GM18511 (cell line): ENCODE results near the gene AUP1.

Experiments used
- ATAC-seq: cut with Tn5 transposase; IDR thresholded peaks from one replicate; pipeline ENCODE4 v1.9.1; 2021; ENCODE audit warnings: mild to moderate bottlenecking, moderate library complexity; ENCODE audit not compliant: unreplicated experiment

Gene AUP1

DNA sequence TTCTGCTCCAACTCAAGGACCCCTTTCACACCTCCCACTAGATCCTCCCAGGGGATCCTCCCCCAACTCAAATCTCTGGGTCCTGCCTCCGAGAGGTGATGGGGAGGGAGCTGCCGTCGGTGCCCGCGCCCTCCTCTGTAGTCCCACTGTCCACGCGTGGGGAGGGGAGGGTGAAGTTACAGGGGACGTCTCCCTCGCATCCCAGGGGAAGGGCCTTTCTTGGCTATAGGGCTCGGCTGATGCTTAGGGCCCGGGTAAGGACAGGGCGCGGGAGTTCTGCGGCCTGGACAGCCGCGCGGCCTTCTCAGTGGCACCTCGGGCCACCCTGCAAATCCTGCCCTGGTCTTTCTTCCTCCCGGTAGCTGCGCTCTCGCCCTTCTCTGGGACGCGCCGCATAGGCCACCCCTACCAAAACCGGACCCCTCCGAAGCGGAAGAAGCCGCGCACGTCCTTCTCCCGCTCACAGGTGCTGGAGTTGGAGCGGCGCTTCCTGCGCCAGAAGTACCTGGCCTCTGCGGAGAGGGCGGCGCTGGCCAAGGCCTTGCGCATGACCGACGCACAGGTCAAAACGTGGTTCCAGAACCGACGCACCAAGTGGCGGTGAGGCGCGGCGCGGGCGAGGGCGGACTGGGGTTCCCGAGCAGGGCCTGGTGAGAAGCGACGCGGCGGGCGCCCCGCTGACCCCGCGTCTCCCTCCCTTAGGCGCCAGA, 14.1 kb downstream of the AUP1 start:
- ATAC-seq, result no peak

DNA sequence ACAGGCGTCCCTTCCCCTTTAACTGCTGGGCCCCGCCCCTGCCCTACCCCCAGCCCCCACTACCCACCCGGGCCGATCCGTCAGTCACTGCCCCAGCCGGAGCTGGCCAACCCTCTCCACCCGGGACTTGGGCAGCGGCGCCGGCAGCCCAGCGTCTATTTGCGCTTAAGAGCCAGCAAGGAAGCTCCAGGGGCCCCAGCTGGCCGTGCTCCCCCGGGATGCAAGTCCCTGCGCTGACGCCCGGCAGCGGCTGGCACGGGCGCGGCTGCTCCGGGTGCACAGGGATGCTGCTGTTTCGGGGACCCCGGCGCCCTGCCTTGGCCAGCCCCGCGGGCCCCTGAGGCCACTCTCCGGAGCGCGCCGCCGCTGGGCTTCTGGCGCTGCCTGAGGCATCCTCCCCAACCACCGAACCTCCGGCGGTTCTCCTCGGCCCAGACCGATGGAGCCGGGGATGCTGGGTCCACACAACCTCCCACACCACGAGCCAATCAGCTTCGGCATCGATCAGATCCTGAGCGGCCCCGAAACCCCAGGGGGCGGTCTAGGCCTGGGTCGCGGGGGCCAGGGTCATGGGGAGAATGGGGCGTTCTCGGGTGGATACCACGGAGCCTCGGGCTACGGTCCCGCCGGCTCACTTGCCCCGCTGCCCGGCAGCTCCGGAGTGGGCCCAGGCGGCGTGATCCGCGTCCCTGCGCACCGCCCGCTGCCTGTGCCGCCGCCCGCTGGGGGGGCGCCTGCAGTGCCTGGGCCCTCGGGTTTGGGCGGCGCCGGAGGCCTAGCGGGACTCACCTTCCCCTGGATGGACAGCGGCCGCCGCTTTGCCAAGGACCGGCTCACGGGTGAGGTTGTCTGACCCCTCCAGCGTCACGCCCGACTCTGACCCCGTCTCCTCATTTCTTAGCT, 14.9 kb downstream of the AUP1 start, which contains the start of gene TLX2:
Gene TLX2, plus strand, starts transcription at position 83 of the 903 bp plus-strand sequence. Its CDS starts 357 bp downstream, at position 440.
- no peak for ATAC-seq

DNA sequence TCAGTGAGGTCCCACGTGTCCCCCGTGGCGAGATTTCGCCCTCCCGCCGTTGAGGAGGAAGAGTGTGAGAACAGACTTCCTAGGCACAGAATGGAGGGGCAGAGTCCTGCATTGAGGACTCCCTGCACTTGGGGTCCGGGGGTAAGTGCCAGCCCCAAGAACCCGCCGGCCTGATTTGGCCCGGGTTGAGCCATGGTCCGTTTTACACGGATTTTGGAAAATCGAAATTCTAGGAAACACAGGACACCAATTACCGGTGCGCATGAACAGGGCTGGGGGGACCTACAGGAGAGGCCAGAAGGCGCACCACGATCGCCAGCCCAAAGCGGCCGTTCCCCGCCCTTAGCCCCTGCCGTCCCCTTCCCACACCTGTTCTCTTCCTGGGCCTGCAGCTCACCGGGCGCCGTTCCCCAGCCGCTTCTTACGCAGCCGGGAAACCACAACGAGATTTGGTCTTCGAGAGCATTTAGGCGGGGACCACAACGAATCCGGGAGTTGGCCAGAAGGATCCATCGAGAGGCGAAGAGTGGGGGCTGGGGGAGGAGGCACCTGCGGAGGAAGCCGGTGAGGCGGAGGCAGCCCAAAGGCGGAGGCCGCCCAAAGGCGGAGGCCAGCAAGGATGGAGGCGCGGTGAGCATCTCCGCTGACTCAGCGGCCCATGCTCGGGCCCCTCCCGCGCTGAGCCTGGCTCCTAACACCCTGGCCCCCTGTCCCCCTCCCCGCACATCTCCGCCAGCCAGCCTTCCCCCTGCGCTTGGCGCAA, 15.7 kb downstream of the AUP1 start:
- no peak for ATAC-seq

DNA sequence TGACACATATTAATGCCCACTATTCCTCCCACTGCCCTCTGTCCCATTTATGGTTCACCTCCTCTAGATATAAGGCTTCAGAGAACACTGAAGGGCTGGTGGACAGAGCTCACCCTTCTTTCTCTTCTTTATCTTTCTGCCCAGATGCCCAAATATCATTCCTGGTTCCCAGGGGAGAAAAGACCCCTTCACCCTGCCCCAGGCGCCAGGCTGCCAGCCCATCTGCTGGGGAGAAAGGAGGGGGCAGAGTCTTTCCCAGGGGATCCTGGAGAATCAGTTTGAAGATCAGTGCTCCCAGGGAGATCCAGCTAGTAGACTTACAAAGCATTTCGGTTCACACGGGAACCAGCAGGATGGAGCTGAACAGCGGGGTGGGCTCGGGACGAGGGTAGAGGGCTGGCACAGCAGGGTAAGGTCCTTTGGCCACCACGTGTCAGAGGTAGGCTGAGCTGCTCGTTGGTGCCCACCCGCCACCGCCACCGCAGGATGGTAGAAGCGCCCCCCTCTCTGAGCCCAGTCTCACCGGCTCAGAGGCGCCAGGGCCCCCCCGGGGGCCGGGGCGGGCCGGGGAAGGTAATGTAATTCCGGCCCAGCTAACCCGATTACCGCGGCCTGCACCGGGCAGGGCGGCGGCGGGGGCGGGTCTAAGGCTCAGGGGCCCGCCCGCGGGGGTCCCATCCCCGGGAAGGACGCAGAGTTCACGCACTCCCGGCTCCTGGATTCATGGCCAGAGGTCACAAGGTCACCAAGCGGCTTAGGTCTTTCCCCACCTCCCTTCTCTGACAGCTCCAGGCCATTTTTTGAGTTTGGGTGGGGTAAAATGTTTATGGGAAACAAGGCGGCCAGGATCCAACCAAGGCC, 16.5 kb downstream of the AUP1 start:
- no peak for ATAC-seq

DNA sequence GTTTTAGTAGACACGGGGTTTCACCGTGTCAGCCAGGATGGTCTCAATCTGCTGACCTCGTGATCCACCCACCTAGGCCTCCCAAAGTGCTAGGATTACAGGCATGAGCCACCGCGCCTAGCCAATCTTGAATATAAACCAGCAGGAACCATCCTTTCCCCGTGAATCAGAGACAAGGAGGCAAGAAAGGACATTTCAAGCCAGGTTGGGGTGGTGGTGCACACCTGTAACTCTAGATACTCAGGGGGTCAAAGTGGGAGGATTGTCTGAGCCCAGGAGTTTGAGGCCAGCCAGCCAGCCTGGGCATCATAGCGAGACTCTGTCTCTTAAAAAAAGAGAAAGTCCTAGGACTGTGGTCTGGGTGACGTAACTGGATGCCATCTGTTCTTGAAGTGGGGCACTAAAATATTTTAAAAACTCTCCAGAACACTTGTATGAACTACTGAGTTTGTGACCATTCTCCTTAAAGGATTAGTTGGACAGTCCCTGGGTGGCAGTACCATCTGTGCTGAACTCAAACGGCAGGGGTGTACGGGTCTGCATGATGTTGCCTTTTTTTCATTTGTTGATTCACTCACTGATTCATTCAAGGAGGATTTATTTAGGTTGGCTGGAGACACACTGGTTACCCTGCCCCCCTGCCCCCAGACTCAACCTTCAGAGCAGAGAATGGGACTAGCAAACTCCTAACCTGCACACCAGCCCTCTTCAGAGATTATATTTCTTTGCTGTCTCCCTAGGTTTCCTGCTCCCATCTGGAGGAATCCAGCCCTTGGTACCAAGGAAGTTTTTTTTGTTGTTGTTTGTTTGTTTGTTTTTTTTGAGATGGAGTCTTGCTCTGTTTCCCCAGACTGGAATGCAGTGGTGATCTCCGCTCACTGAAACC, 18.2 kb downstream of the AUP1 start:
- ATAC-seq, result no peak

DNA sequence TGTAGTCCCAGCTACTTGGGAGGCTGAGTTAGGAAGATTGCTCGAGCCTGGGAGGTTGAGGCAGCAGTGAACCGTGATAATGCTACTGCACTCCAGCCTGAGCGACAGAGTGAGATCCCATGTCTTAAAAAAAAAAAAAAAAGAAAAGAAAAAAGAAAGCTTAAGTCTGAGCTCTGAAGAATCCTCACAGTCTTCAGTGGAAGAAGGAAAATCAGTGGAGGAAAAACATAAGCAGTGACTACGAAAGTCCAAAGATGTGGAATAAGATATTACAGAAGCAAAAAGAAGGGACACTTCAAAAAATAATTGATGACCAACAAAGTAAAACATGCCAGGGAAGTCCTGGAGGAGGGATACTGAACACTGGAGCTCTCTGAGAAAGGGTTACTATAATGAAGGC, 19.2 kb downstream of the AUP1 start:
- no peak for ATAC-seq

DNA sequence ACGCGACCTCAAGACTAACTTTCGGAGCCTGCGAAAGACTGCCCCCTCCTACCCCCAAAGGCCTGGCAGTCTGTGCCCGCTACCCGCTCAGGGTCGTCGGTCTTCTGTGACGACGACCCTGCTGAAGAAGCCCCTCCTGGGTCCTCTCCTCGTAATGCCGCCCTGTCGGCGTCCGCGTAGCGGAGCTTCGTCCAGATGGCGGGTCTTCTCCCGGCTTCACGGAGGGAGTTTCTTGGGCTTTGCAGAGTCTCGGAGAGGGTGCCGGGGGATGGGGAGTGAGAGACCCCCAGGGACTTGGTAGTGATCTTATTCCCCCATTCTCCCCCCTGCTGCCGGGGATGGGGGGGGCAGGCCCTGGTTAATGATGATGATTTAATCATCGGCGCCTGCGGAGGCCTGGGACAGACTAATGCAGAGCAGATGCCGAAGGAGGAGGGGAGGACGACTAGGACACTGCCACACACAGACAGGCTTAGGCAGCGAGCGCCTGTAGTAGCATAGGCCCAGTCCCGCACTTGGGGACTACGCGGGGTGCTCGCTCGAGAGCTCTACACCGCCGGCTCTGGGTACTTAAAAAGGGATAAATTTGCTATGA, 21.5 kb downstream of the AUP1 start:
- ATAC-seq, result peak; percentile 16

DNA sequence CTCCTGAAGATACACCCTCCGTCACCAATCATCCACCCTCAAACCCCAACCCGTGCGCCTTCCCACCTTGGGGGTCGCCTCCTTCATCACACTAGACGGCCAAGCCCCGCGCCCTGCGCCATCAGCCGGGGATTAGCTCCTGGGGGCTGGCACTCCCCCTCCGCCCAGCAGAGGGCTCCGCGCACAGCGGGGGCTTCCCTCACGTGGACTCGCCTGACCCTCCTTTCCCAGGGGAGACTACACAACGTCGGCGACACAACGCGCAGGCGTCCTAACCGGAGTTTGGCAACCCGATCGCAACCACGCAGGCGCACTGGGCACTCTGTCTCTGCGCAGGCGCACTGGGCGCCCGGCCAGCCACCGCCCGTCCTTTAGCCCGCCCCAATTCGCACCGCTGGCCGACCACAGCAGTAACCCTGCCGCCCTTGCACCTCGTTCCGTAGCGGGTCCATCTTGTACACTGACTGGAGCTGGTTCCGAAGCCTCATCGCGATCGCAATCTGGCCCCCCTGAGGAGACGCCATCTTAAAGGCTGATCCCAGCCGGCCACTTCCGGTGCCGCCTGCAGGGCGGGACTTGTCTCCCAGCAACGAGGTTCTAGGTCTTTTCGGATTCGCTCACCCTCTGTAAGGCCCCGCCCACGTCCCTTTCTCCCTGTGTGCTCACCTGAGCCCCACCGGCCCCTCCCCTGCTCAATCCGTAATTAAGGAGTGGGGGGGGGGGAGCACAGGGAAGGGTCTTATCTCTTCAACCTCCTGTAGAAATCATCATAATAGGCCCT, 22.2 kb downstream of the AUP1 start, which contains the start of gene PCGF1:
Gene PCGF1, minus strand, starts transcription at position 551 of the 781 bp plus-strand sequence. Its CDS starts 27 bp downstream, at position 524.
- peak; percentile 93 for ATAC-seq

DNA sequence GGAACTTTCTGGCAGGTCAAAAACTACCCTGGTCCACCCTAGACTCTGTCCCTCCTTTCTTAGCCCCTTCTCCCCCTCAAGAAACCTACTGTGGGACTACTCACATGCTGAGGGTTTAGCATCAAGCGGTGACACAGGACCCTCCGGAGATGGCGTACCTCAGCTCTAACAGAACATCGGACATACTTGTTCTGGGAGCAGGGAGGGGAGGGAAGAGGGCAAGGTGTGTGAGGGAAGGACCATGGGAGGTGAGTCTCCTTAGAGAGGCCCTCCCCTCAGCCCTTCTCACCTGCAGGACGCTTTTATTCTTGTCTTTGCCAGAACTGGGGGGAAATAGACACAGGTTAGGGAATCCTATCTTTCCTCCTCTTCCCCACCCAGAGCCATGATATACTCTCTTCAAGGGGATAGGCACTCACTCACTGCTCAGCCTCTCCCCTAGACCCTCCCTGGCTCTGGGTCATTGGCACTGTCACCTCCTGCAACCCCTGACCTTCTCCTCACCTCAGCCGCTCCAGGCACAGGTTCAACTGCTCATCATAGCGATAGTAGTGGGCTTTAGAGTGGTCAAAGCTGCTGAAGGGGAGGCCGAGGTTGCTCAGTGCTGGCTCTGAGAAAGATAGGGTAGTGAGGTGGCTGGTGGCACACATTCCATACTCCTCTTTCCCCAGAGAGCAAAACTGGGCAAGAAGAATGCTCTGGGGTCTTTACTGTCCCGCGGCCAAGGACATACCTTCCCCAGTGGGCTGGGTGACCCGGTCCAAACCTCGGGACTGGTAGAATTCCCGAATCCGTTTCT, 23.9 kb downstream of the AUP1 start:
- no peak for ATAC-seq

DNA sequence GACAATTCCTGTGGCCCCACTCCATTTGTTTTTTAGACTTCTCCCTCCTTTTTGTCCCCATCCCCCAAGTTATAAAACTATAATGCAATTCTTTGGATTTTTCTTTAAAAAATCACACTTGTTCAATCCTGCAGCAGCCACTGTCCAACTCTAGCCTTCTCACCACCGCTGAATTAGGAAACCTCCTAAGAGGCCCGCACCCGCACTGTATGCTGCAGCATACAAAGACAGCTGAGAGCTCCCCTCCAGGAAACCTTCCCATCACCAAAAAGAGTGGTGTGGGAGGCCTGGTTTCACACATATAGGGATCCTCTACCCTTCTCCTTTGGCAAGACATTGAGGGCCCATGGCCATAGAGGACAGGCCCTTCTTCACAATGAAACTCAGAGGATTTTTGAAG, 24.9 kb downstream of the AUP1 start:
- ATAC-seq, result no peak

DNA sequence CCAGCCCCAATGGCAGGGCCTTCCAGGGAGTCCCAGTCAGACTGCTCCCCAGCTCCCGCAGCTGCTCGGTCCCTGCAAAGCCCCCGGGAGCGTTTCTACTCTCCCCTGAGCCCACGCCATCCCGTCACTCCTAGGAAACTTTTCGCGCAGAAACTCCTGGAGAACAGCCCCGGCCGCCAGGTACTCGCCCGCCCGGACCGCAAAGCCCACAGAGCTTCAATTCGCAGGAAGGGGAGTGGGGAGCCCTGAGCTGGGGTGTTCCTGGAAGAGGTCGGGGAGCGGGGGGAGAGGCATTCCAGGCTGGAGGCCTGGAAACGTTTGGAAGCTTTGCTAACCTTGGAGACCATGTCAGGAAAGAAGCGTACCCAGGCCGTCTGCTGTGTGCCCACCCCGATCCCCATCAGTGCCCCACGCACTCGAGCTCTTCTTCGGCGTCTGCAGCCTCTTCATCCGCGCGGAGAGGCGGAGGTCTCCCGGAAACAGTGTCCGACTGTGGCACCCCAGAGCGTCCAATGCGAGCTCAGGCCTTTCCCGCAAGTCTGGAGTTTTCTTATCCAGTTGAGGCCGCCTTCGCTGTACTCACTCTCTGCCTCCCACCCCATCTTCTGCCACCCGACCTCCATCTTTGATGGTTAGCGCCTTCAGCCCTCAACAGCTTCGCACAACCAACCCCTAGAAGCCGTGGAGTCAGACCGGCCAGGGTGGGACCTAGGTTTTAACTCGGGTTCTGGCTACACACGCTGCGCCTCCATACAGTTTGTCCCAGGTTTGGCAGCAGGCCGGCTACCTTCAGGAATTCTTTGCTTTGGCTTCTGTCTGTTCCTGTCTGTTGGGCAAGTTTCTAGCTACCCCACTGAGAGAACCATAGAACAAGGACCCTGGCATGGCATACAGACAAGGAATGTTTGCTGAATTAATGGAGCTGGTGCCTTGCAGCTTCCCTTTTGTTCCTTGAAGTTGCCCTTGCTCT, 25.7 kb downstream of the AUP1 start:
- ATAC-seq, result no peak

DNA sequence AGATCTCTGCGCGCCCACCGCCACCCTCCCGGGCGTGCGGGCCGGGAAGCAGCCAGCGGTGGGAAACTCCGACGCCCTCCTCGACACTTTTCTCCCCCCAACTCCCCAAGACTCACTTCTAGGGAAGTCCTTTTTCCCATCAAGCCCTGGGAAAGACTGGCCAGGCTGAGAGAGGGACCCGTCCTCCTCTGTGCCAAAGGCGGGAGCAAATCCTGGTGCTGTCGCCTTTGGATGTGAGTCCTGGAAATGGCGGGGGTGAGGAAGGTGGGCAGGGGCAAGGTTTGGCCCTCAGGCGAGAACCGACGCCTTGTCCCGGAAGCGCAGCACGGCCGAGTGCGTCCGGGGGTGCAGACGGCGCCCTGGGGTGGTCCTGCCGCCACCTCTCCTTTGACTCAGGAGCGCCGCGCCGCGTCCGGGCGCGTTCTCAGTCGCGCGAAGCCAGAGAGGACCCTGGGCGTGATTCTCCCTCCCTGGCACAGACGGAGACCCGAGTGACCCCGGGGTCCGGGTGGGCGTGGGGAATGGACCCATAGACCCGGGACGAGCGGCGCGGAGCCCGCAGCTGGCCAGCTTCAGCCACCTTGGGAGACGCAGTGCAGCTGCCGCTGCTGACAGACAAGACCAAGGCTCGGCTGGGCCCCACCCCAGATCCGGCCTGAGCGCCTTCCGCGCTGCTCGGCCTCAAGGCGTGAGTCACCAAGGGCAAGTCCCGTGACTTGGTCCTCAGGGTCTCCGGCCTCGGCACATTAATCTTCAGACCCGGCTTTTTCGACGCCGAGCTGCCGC, 26.6 kb downstream of the AUP1 start:
- ATAC-seq, result peak; percentile 37

DNA sequence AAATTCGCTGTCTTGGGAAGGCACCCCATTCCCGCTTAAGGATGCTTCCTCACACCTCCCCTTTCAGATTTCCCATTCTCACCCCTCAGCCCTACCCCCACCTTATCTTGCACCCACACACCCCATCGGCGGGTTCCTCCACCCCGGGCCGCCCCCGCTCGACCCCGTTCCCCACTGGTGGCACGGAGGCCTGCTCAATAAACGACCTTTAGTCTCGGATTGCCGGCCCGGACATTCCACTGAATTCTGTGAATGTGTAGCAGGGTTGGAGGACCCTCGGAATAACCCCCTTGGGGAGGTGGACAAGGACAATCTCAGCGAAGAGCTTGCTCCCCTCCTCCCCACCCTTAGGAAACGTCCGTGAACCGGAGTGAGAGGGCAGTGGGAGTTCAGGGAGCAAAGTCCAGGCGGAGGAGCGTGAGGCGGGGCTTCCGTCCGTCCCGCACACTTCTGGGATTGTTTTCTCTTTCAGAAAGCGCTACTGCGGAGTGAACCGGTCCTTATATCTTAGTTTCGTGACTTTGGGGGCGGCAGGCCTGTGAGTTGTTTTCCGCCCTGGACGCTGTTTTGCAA, 27.3 kb downstream of the AUP1 start:
- no peak for ATAC-seq

DNA sequence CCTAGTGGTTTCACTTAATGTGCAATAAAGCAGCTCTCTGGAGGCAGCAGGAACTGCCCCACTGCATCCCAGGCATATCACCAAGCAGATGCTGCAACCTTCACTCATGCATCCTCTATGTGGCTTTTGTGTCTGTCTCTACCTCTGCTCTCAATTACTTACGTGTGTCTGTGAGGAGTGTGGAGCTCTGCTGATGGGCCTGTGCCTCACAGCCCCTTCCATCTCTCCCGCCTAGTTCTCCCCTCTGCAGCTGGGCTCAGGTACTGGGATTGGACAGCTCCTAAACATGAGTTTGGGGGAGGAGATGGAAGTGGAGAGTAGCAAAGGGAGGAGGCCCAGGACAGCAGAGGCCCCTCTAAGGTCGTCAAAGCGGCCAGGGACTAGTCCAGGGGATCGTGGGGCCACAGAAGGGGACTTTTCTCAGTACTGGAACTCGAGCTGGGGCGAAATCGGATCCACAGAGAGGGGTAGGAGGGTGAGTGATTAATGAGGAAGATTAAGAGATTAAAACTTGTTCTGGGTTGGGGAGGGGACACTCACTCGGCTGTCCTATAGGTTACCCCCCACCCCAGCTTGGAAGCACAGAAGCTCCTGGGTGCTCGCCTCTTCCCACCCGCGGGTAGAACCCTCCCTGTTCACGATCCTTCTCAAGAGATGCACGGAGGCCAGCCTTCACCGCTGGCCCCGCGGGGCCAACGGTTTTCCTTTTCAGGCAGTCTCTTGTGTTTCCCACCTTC, 28.0 kb downstream of the AUP1 start:
- ATAC-seq, result no peak
